KG1 (cell line): ENCODE data around the gene SGO2.
"Not testable (repeated sequence)": the region's sequence is repeated elsewhere in the genome, so short reads cannot be mapped to it uniquely, and the experiment has no call there.

Experiments
- DNase-seq: peaks from one replicate; lab custom pipeline; 2025; lab: John Stamatoyannopoulos, UW

Gene SGO2

GRCh38 chr2:200525066-200525465 lies 941 bp upstream of the SGO2 start:
- DNase-seq: no peak

DNA sequence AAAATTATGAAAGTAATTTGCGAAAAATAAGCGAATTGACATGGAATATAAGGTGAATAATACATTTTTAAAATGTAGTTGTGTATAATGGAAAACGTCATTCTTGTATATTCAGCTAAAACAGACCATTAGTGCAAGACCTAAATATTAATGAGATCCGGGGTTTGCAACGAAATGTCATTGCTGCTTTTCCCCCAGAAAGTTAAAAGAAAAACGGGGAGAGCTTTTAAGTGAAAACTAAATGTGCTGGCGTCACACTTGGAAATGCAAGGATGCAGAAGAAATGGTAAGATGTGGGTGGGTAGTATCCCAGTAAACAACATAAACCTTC lies 491 bp upstream of the SGO2 start:
- no peak for DNase-seq

- DNase-seq: no peak
Observed at GRCh38 chr2:200528228-200528627, 2.2 kb downstream of the SGO2 start.

DNA sequence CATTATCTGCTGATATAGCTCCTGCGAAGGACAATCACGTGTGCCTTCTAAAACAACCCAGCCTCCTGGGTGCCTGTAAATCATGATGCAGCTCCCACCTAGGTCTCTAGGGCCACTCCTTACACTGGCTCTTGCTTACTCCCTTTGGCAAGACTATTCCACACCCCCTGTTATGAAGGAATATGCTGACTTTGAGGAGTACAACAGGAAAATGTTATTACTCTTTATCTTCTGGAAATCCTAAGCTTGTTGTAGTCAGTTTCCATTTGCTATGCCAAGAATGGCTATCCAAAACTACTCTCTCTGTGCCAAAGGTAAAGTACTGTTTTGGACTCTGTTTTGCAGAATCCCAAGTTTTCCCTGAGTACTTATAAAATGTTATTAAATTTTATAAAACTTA lies 7.7 kb downstream of the SGO2 start:
- no peak for DNase-seq

DNA sequence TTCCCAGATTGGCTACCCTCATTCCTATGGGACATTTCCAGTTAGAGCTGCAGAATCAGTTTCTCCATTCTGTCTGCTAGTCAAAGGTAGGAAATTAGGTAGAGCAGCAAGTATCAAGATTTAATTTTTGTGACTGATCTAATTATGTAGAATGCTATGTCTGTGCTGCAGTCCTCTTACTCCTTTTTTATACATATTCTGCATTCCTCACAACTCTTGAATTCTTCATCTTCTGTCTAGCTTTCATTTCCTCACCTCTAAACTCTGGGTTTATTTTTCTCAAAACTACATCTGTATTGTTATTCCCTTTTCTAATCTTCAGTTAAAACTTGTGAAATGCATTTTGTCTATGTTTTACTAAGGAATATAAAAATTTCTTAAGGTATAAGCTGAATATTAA lies 8.6 kb downstream of the SGO2 start:
- no peak for DNase-seq

DNA sequence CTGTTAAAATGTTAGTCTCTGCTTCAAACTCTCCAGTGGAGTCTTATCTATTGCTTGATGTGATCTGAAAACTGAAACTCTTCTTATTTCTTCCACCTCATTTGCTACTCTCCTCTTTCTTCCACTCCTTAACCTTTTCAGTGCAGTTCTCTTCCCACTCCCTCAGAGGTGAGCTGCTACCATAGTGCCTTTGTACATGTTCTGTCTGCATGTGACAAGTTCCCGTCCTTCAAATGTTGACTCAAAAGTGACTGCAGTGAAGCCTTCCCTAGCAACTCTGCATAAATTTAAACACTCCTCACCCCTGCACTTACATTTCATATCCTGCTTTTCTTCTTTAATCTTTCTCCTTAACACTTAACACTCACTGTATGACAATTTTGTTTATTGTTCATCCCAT lies 12.1 kb downstream of the SGO2 start:
- DNase-seq: no peak

DNA sequence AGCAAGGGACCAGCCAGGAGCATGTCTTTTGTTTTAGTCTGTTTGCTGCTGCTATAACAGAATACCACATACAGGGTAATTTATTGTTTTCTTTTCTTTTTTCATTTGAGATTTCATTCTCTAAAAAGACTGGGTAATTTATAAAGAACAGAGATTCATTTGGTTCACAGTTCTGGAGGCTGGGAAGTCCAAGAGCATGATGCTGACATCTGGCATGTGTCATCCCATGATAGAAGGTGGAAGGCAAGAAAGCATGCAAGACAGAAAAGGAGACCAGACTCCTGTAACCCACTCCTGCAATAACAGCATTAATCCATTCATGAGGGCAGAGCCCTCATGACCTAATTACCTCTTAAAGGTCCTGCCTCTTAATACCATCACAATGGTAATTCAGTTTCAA lies 14.8 kb downstream of the SGO2 start:
- DNase-seq: no peak

DNA sequence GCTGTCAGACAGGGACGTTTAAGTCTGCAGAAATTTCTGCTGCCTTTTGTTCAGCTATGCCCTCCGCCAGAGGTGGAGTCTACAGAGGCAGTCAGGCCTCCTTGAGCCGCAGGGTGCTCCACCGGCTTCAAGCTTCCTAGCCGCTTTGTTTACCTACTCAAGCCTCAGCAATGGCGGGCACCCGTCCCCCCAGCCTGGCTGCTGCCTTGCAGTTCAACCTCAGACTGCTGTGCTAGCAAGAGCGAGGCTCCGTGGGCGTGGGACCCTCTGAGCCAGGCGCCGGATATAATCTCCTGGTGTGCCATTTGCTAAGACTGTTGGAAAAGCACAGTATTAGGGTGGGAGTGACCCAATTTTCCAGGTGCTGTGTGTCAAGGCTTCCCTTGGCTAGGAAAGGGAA lies 40.6 kb downstream of the SGO2 start:
- DNase-seq: not testable (repeated sequence)

DNA sequence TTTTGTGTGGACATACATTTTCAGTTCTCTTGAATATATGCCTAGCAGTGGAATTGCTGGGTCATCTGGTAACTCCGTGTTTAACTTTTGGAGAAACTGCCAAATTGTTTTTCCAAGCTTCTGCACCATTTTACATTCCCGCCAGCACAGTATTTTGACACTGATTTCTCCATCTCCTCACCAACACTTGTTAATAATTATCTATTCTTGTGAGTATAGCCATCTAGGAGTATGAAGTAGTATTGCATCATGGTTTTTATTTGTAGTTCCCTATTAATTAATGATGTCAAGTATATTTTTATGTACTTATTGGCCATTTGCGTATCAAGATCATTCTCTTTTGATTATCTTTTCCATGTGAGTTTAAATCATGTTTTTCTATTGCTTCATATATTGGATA lies 41.9 kb downstream of the SGO2 start:
- DNase-seq: no peak

DNA sequence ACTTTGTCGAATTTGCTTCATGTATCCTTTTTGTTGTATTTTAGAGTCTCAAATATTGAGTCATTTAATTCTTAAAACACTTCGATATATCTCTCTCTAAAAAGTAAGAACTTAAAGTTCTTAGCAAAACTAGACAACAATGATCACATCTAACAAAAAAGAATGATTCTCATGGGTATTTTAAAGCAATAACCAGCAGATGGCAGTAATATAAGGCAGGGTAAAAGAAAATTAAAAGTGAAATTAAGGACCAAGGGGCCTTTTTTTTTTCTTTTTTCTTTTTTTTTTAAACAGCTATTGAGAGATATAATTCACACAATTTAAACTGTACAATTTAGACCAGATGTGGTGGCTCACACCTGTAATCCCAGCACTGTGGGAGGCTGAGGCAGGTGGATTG lies 50.0 kb downstream of the SGO2 start:
- DNase-seq: no peak

DNA sequence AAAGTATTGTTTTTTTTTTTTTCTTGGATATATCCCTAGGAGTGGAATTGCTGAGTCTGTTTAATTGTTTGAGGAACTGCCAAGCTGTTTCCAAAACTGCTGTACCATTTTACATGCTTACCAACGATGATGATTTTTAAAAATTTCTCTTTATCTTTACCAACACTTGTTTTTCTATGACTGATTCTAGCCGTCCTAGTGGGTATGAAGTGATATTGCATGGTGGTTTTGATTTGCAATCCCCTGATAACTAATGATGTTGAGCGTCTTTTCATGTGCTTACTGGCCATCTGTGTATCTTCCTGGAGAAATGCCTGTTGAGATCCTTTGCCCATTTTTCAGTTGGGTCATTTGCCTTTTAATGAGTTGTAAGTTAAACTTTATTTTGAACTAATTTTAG lies 51.0 kb downstream of the SGO2 start:
- no peak for DNase-seq

- DNase-seq: no peak
Observed at GRCh38 chr2:200578778-200579177, 52.8 kb downstream of the SGO2 start.

- DNase-seq: no peak
Observed at GRCh38 chr2:200584639-200585038, 58.6 kb downstream of the SGO2 start.

- no peak for DNase-seq
Observed at GRCh38 chr2:200585340-200585729, 59.3 kb downstream of the SGO2 start.

DNA sequence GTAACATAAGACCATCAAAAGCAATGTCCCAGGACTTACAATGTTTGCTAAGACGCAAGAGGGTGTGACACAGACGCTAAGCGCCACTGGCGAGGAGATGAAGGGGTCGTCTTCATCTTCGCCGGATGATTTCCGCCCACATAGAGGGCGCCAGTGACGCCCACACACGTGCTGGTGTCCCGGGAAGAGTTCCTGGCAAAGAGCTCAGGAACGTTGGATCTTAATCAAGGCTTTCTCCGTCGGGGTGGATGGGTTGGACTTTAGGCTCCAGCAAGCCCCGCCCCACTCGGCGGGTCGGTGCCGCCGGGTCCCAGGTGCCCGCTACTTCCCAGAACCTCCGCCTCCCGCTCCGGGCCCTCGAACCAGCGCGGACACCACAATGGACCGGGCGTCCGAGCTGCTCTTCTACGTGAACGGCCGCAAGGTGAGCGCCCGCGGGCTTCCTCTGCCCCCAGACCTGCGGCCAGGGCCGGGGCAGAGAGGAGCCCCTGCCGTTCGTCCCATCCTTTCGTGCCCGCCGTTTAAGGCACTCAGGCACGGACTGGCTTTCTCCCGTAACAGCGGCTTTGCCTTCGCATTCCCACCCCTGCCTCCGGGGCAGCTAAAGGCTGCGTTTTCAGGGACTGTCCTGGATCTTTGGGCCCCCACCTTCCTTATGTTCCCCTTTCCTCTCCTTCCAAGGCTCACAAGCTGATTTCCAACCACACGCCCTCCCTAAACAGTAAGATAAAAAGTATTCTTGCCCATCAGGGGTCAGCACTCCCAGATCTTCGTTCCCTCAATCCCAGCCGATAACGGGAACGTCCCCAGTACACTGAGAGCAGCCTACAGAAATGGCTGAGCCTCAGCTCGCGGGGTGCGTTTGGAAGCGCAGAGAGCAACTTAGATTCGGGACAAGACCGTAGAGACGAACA lies 60.0 kb downstream of the SGO2 start, which contains the start of gene AOX1:
Gene AOX1, plus strand, starts transcription at position 285 of the 914 bp plus-strand sequence. Its CDS starts 95 bp downstream, at position 380.
- no peak for DNase-seq

DNA sequence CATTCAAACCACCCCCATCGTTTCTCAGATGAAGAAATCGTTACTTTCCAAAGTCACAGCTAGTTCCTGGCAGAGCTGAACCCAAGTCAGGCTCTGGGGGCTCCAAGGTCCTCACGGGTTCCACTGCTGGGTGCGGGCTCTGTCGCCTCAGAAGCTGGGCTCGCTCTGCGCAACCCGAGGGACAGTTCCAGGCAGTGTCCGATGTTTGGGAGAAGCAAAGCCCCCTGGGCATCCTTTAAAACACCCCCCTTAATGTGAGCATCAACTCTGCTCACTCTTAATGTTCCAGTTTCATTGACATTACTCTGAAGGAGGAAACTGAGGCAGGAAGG lies 60.6 kb downstream of the SGO2 start:
- no peak for DNase-seq

DNA sequence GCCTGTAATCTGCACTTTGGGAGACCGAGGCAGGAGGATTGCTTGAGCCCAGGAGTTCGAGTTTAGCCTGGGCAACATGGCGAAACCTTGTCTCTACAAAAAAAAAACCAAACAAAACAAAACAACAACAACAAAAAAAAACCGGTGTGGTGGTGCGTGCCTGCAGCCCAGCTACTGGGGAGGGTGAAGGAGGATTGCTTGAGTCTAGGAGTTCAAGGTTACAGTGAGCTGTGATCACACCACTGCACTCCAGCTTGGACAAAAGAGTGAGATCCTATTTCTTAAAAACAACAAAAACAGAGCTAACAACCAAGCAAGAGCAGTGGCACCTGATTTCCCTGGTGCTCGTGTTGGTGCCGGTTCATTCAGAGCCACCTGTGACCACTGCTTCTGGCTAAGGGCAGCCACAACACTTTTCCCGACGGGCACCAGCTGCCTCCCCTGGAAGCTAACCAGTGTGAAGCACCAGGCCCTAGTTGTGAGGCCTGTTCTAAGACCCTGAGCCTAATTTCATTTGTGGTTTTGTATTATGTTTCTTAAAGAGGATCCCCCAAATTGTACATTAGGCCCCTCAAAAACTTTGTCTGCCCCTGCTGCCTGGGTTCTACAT lies 61.1 kb downstream of the SGO2 start:
- DNase-seq: no peak

- no peak for DNase-seq
Observed at GRCh38 chr2:200588076-200588678, 62.2 kb downstream of the SGO2 start.

GRCh38 chr2:200590090-200590489 lies 64.1 kb downstream of the SGO2 start:
- no peak for DNase-seq

DNA sequence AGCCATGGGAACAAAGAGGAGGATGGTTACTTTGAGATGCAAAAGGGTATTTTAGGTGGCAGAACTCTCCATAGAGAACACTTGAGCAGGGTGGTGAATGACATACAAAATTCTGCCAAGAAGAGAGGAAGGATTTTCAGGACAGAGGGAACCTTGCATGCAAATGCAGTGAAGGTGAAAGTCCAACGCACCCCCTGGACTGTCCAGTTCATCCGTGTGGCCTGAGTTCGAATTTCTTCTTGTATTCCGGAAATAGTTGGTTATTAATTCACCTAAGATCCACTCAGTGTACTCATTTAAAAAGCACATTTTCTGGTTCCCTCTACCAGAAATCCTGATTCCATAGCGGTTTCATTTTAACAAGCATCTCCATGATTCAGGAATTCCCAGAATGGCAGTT lies 65.3 kb downstream of the SGO2 start:
- no peak for DNase-seq

DNA sequence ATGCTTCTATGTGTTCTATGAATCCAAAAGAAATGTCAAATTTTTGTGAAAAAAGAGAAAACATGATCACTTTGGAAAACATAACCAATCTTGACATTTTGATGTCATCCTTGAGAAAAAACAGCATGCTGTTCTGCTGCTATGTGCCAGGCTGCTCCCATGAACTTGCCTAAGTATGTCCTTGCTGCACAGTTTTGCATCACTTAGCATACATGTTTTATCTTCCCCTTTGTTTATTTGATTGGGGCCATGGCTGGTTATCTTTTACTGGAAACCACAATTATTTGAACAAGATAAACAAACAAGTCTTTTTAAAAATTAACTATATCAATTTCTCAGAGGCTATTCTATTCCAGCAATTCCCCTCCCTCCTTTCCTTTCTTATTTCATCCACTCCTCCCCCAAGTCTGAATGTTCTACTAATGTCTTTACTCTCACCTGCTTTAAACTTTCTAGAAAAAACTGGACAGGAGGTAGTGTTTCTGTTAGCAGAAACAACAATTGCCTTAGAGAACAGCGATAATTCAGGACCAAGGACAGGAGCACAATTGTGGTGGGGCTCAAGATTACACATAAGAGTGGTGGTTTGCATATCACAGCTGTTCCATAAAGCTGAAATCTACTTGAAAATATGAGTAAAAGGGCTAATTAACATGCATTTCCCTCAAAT lies 66.5 kb downstream of the SGO2 start:
- no peak for DNase-seq

DNA sequence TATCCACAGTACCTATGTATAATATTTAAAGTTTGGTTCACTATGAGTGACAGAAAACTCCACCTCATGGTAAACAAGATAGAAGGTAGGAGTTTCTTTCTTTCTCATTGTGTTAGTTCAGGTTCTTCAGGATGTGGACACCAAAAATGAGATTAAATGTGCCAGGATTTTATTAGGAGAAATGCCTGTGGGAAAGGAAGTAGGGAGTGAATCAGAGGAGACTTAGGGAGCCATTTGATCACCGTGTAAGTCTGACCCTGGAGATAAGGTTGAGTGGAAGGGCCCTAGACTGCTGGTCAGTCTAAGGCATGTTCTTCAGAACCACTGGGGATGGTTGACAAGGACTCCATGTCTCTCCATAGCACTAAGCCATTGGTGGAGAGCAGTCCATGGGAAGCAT lies 67.9 kb downstream of the SGO2 start:
- no peak for DNase-seq

DNA sequence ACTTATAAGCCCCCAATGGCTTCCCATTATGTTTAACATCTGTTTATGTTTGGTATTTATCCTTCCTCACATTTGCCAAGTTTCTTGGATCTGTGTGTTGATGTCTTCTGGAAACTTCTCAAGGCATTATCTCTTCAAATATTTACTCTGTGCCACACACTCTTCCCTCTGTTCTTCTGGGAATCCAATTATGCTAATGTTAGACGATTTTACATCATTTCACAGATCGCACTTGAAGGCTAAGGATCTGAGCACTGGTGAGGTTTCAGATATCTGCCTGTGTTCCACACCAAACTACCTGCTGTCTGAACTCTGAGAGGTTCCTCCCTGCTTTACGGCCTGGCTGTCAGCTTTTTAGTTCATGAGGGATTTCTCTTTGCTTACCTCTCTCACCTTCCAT lies 69.9 kb downstream of the SGO2 start:
- DNase-seq: no peak
